Neuronal stem cell (in vitro differentiated cells): ENCODE results near the gene NEMP2.

Experiments used
- DNase-seq: peaks from one replicate; pipeline ENCODE4 v3.0.0-alpha.2; 2013; ENCODE audit warnings: low spot score
- H2AFZ ChIP-seq: one replicate; pipeline ENCODE4 v1.6.1; 2013; ENCODE audit warnings: mild to moderate bottlenecking, low read length, inconsistent platforms
- H2AK5ac ChIP-seq: 2 replicates; pipeline ENCODE4 v1.6.1; 2013; ENCODE audit warnings: low read depth, mild to moderate bottlenecking, inconsistent platforms, low read length, moderate library complexity, mixed read lengths
- H2BK120ac ChIP-seq: 2 replicates; pipeline ENCODE4 v1.6.1; 2013; ENCODE audit warnings: low read depth, mild to moderate bottlenecking, inconsistent platforms, low read length, moderate library complexity, mixed read lengths
- H2BK12ac ChIP-seq: one replicate; pipeline ENCODE4 v1.6.1; 2013; ENCODE audit warnings: low read length, inconsistent platforms
- H2BK15ac ChIP-seq: 2 replicates; pipeline ENCODE4 v1.6.1; 2013; ENCODE audit warnings: mild to moderate bottlenecking, low read length, inconsistent platforms, mixed read lengths
- H2BK5ac ChIP-seq: one replicate; pipeline ENCODE4 v1.6.1; 2013; ENCODE audit warnings: inconsistent platforms, mild to moderate bottlenecking, low read length, moderate library complexity
- H3K14ac ChIP-seq: one replicate; pipeline ENCODE4 v1.6.1; 2013; ENCODE audit warnings: low read length, inconsistent platforms
- H3K18ac ChIP-seq: 2 replicates; pipeline ENCODE4 v1.6.1; 2013; ENCODE audit warnings: low read length, inconsistent platforms
- H3K23ac ChIP-seq: 2 replicates; pipeline ENCODE4 v1.6.1; 2013; ENCODE audit warnings: low read depth, mild to moderate bottlenecking, mixed read lengths, low read length, inconsistent platforms; ENCODE audit not compliant: poor library complexity
- H3K27ac ChIP-seq: replicated peaks from 3 replicates; pipeline ENCODE4 v1.5.1; 2013; ENCODE audit warnings: low read length, inconsistent platforms
- H3K27me3 ChIP-seq, 3 experiments: 2 replicates each; pipeline ENCODE4 v1.6.1; 2013; ENCODE audit warnings: low read length in 3 of 3, mild to moderate bottlenecking in 2 of 3, inconsistent platforms in 1 of 3, low read depth in 1 of 3, mixed read lengths in 1 of 3, moderate library complexity in 1 of 3; ENCODE audit not compliant: control insufficient read depth in 3 of 3, insufficient read depth in 3 of 3
- H3K36me3 ChIP-seq, 2 donors: replicated peaks in 1 of 2; 2 replicates each; pipeline ENCODE4 v1.6.1; 2013; ENCODE audit warnings: low read length in 2 of 2; ENCODE audit not compliant: control insufficient read depth in 2 of 2, insufficient read depth in 2 of 2
- H3K4ac ChIP-seq: 2 replicates; pipeline ENCODE4 v1.6.1; 2013; ENCODE audit warnings: inconsistent platforms, mild to moderate bottlenecking, low read length, moderate library complexity
- H3K4me1 ChIP-seq, 2 donors: 1 replicate in 1 of 2; 2 replicates in 1 of 2; pipeline ENCODE4 v1.6.1; 2013; ENCODE audit warnings: low read length in 2 of 2, low read depth in 1 of 2; ENCODE audit not compliant: control insufficient read depth in 2 of 2, insufficient read depth in 1 of 2
- H3K4me2 ChIP-seq: one replicate; pipeline ENCODE4 v1.6.1; 2013; ENCODE audit warnings: mild to moderate bottlenecking, low read length, inconsistent platforms; ENCODE audit not compliant: insufficient read depth, poor library complexity, severe bottlenecking
- H3K4me3 ChIP-seq, 2 donors: 2 replicates each; pipeline ENCODE4 v1.5.1; 2013; ENCODE audit warnings: low read length in 2 of 2, mild to moderate bottlenecking in 2 of 2, inconsistent platforms in 1 of 2, moderate library complexity in 1 of 2
- H3K79me1 ChIP-seq: one replicate; pipeline ENCODE4 v1.6.1; 2013; ENCODE audit warnings: low read depth, mild to moderate bottlenecking, inconsistent platforms, low read length, moderate library complexity
- H3K9ac ChIP-seq: one replicate; pipeline ENCODE4 v1.6.1; 2013; ENCODE audit warnings: mild to moderate bottlenecking, low read depth, low read length, inconsistent platforms; ENCODE audit not compliant: poor library complexity
- H3K9me3 ChIP-seq, 2 donors: replicated peaks in 1 of 2; 2 replicates each; pipeline versions ENCODE3 to v1.6.1; 2013; ENCODE audit warnings: low read length in 2 of 2, mild to moderate bottlenecking in 2 of 2, inconsistent platforms in 1 of 2, low read depth in 1 of 2, mixed read lengths in 1 of 2, moderate library complexity in 1 of 2; ENCODE audit not compliant: control insufficient read depth in 2 of 2, insufficient read depth in 1 of 2
- H4K8ac ChIP-seq: one replicate; pipeline ENCODE4 v1.6.1; 2013; ENCODE audit warnings: low read depth, mild to moderate bottlenecking, inconsistent platforms, low read length, moderate library complexity
- H4K91ac ChIP-seq: one replicate; pipeline ENCODE4 v1.6.1; 2013; ENCODE audit warnings: low read length, low read depth, mild to moderate bottlenecking, inconsistent platforms; ENCODE audit not compliant: poor library complexity
- WGBS, 2 donors: extraction: QIAGEN DNeasy Blood & Tissue Kit; methylation state at CpG; one replicate each; pipeline ENCODE4 v1.1.7; 2013; ENCODE audit warnings: missing lambda C conversion rate in 2 of 2, mixed read lengths in 1 of 2; ENCODE audit not compliant: insufficient read length in 2 of 2, insufficient replicate concordance in 1 of 2; ENCODE audit errors: extremely low coverage in 2 of 2; 5-methylcytosine and 5-hydroxymethylcytosine counted together

Gene NEMP2

DNA sequence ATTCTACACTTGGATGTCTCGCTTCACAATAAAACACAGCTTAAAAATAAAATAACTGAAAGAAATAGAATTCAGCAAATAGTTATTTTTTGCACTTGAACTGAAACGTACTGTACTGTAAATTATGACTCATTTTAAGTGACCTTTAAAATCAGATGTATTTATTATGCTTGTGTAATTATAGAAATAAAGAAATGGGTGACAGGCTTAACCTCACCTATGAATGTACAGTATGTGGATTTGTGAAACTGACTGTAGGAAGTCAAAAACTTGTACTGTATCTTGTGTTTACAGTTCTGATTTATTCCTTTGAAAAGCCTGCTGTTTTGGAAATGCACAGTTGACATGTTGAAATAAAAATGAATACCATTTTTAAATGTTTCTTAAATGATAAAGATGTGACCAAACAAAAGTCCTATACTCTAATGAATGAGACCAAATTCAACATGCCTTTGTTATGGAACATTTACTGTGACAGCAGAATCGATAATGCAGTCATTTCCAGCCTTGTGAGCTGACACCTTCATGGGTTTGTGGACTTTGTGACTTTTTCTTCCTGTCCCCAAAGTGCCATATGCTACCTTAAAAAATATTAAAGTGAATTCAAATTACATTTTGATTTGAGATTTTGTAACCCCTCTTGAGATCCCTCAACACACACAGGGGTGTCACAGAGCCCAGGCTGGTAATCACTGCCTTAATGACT lies 32.7 kb downstream of the NEMP2 start:
- Histone ChIP-seq H3K9me3 (no peaks in the 10 kb centered on the region), H3K36me3 (no peaks in the 10 kb centered on the region), H2BK15ac (no peak overlapping the region), H2AK5ac (no peak overlapping the region), H2BK120ac (no peak overlapping the region), H3K23ac (no peak overlapping the region), H3K4me1 (peaks cover 3 to 11% of the 10 kb centered on the region in 2 donors), H3K18ac (no peak overlapping the region), H3K4me3 (no peak overlapping the region), H2BK5ac (no peak overlapping the region), H3K4ac (no peak overlapping the region), H2BK12ac (no peak overlapping the region), H2AFZ (no peak overlapping the region), H3K79me1 (no peaks in the 10 kb centered on the region), H4K8ac (no peak overlapping the region), H3K14ac (no peak overlapping the region), H3K27me3 (no peaks in the 10 kb centered on the region), H3K9ac (no peak overlapping the region), H3K4me2 (no peak overlapping the region), H4K91ac (no peak overlapping the region), H3K27ac (no peak overlapping the region)
- WGBS, 2 donors: no CpG with 5 or more reads among the region's 3 CpGs
- DNase-seq: no peak

- H4K91ac ChIP-seq: no peak overlapping the region
- no peak overlapping the region for H2BK120ac ChIP-seq
- no peak overlapping the region for H2BK15ac ChIP-seq
- no peak for DNase-seq
- H4K8ac ChIP-seq: no peak overlapping the region
- no CpG with 5 or more reads among the region's 5 CpGs for WGBS, 2 donors
- H3K4me1 ChIP-seq: peaks cover 3 to 11% of the 10 kb centered on the region in 2 donors
- no peak overlapping the region for H3K18ac ChIP-seq
- H3K4me3 ChIP-seq: no peak overlapping the region
- no peak overlapping the region for H3K23ac ChIP-seq
- no peaks in the 10 kb centered on the region for H3K27me3 ChIP-seq
- no peak overlapping the region for H3K4ac ChIP-seq
- no peak overlapping the region for H3K14ac ChIP-seq
- H3K36me3 ChIP-seq: no peaks in the 10 kb centered on the region
- H2BK5ac ChIP-seq: no peak overlapping the region
- H3K27ac ChIP-seq: no peak overlapping the region
- no peaks in the 10 kb centered on the region for H3K9me3 ChIP-seq
- no peak overlapping the region for H2BK12ac ChIP-seq
- no peak overlapping the region for H2AK5ac ChIP-seq
- no peaks in the 10 kb centered on the region for H3K79me1 ChIP-seq
- H2AFZ ChIP-seq: no peak overlapping the region
- no peak overlapping the region for H3K9ac ChIP-seq
- no peak overlapping the region for H3K4me2 ChIP-seq
Measured at GRCh38 chr2:190501231-190501630, 33.3 kb downstream of the NEMP2 start.

- no CpG with 5 or more reads among the region's 7 CpGs for WGBS, 2 donors
- Histone ChIP-seq H3K27ac (no peak overlapping the region), H3K4ac (no peak overlapping the region)
Measured at GRCh38 chr2:190500054-190500502, 34.4 kb downstream of the NEMP2 start.

GRCh38 chr2:190499273-190499672 lies 35.2 kb downstream of the NEMP2 start:
- no peak overlapping the region for H3K23ac ChIP-seq
- H3K27ac ChIP-seq: no peak overlapping the region
- no peak overlapping the region for H3K4me3 ChIP-seq
- DNase-seq: no peak
- no peak overlapping the region for H4K91ac ChIP-seq
- no peaks in the 10 kb centered on the region for H3K27me3 ChIP-seq
- H3K9ac ChIP-seq: no peak overlapping the region
- no peak overlapping the region for H2BK120ac ChIP-seq
- H3K4ac ChIP-seq: no peak overlapping the region
- no peaks in the 10 kb centered on the region for H3K79me1 ChIP-seq
- no peak overlapping the region for H2BK12ac ChIP-seq
- H3K9me3 ChIP-seq: no peaks in the 10 kb centered on the region
- no peak overlapping the region for H2BK15ac ChIP-seq
- no peak overlapping the region for H3K14ac ChIP-seq
- H3K4me1 ChIP-seq: peaks cover 3 to 11% of the 10 kb centered on the region in 2 donors
- H2AK5ac ChIP-seq: no peak overlapping the region
- no peak overlapping the region for H3K4me2 ChIP-seq
- no peak overlapping the region for H2BK5ac ChIP-seq
- no peak overlapping the region for H3K18ac ChIP-seq
- WGBS, 2 donors: no CpG with 5 or more reads among the region's 1 CpG
- H4K8ac ChIP-seq: no peak overlapping the region
- H3K36me3 ChIP-seq: no peaks in the 10 kb centered on the region
- H2AFZ ChIP-seq: no peak overlapping the region

More at GRCh38 chr2:190500054-190500502, 34.4 kb downstream of the NEMP2 start:
- H3K18ac ChIP-seq: no peak overlapping the region
- H3K4me3 ChIP-seq: no peak overlapping the region
- H3K27me3 ChIP-seq: no peaks in the 10 kb centered on the region
- peaks cover 3 to 11% of the 10 kb centered on the region in 2 donors for H3K4me1 ChIP-seq
- H3K9ac ChIP-seq: no peak overlapping the region
- no peaks in the 10 kb centered on the region for H3K9me3 ChIP-seq
- no peak overlapping the region for H2AK5ac ChIP-seq
- no peaks in the 10 kb centered on the region for H3K36me3 ChIP-seq
- no peak overlapping the region for H4K91ac ChIP-seq
- no peak overlapping the region for H3K4me2 ChIP-seq
- DNase-seq: no peak
- no peak overlapping the region for H2BK15ac ChIP-seq
- no peak overlapping the region for H2BK12ac ChIP-seq
- no peak overlapping the region for H4K8ac ChIP-seq
- H3K14ac ChIP-seq: no peak overlapping the region
- H2BK5ac ChIP-seq: no peak overlapping the region
- H2AFZ ChIP-seq: peak overlapping the region; percentile 15
- H3K79me1 ChIP-seq: no peaks in the 10 kb centered on the region
- H2BK120ac ChIP-seq: no peak overlapping the region
- H3K23ac ChIP-seq: no peak overlapping the region
